Measurements from ENCODE around the gene OVOL2.
"Not testable (repeated sequence)": the region's sequence is repeated elsewhere in the genome, so short reads cannot be mapped to it uniquely, and the experiment has no call there.

Gene OVOL2

GRCh38 chr20:18030020-18030419 lies 27.7 kb downstream of the OVOL2 start:
- no peak overlapping the region for H3K4me3 ChIP-seq (ENCODE audit: low read depth, low read length)
- DNase-seq (ENCODE audit: low read depth), result no peak
- no peak for TF ChIP-seq CTCF (conservative IDR thresholded peaks at IDR 0.05; ENCODE audit: low read depth, low read length)

DNA sequence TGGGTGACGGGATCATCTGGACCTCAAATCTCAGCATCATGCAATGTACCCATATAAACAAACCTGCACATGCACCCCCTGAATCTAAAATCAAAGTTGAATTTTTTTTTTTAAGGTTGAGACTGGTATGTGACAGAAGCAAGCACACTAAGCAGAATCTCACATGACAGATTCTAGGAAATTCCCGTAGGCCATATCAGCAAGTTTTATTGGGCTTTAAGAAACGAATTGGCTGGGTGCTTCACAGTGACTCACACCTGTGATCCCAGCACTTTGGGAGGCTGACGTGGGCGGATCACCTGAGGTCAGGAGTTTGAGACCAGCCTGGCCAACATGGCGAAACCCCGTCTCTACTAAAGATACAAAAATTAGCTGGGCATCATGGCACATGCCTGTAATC lies 30.7 kb downstream of the OVOL2 start:
- not testable (repeated sequence) for H3K4me3 ChIP-seq (ENCODE audit: low read depth, low read length); DNase-seq (ENCODE audit: low read depth)

- DNase-seq (ENCODE audit: low read depth), result no peak
- H3K4me3 ChIP-seq (ENCODE audit: low read depth, low read length), result no peak overlapping the region
- TF ChIP-seq CTCF (conservative IDR thresholded peaks at IDR 0.05; ENCODE audit: low read depth, low read length), result no peak
These were observed 33.0 kb downstream of the OVOL2 start for GRCh38 chr20:18024606-18025127.

GRCh38 chr20:18020931-18021330 lies 36.8 kb downstream of the OVOL2 start:
- TF ChIP-seq CTCF (conservative IDR thresholded peaks at IDR 0.05; ENCODE audit: low read depth, low read length), result no peak
- DNase-seq (ENCODE audit: low read depth), result no peak
- H3K4me3 ChIP-seq (ENCODE audit: low read depth, low read length), result no peak overlapping the region

GRCh38 chr20:18019068-18019467 lies 38.6 kb downstream of the OVOL2 start:
- peak; percentile 78 for TF ChIP-seq CTCF (conservative IDR thresholded peaks at IDR 0.05; ENCODE audit: low read depth, low read length)
- peak; percentile 71 for DNase-seq (ENCODE audit: low read depth)
- H3K4me3 ChIP-seq (ENCODE audit: low read depth, low read length), result no peak overlapping the region

DNA sequence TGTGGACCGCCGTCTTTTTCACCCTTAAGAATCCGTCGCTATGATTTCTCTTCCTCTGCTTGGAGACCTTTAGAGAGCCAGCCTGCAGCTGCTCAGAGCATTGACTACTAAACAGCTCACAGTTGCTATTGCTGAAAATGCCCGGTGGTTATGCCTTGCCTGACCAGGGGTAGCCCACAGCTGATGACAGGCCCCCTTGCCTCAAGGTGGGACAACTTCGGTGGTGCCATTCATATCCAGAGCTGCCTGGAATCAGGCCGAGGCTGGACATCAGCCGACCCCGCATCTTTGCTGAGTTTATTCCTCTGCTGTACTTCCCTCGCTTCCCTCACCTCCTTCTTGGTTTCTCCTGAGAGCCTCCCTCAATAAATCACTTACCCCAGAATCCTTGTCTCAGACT lies 39.6 kb downstream of the OVOL2 start:
- no peak for DNase-seq (ENCODE audit: low read depth)
- TF ChIP-seq CTCF (conservative IDR thresholded peaks at IDR 0.05; ENCODE audit: low read depth, low read length), result no peak
- no peak overlapping the region for H3K4me3 ChIP-seq (ENCODE audit: low read depth, low read length)

GRCh38 chr20:18016772-18017171 lies 40.9 kb downstream of the OVOL2 start:
- no peak for TF ChIP-seq CTCF (conservative IDR thresholded peaks at IDR 0.05; ENCODE audit: low read depth, low read length)
- DNase-seq (ENCODE audit: low read depth), result no peak
- H3K4me3 ChIP-seq (ENCODE audit: low read depth, low read length), result no peak overlapping the region

- no peak overlapping the region for H3K4me3 ChIP-seq (ENCODE audit: low read depth, low read length)
- DNase-seq (ENCODE audit: low read depth), result no peak
- no peak for TF ChIP-seq CTCF (conservative IDR thresholded peaks at IDR 0.05; ENCODE audit: low read depth, low read length)
These were observed 43.3 kb downstream of the OVOL2 start for GRCh38 chr20:18014411-18014810.

Measured in choroid plexus epithelial cell (primary cell).